IMR-90 (cell line): ENCODE data around the gene NF2. TPM values are rescaled to one million over a fixed set of nuclear protein-coding genes. Genes with fewer than 3 reads are reported as not detected.

Experiments used
- ATAC-seq: fragments of 200-7000 bp; cut with Tn5 transposase; 2 replicates; pipeline ENCODE4 v1.9.1; 2020; ENCODE audit warnings: low read depth, mild to moderate bottlenecking, moderate library complexity
- BruUV-seq: library from RNA; stranded (reverse); fragments of 400-500 nt; replicated peaks from 2 replicates; lab custom pipeline; 2021; lab: Mats Ljungman, UMichigan
- CTCF ChIA-PET: fragments of 300-600 bp; formaldehyde crosslinking; extraction: SDS; loops from one replicate; lab custom pipeline; 2021; ENCODE audit warnings: antibody characterized with exemption; lab: Yijun Ruan, JAX
- POLR2A ChIA-PET: fragments of 300-600 bp; sonication (Branson Sonifier 250); formaldehyde crosslinking; loops from one replicate; lab custom pipeline; 2022; ENCODE audit warnings: antibody characterized with exemption; ENCODE audit not compliant: unreplicated experiment; lab: Charles Lee
- DNase-seq: peaks from one replicate; pipeline ENCODE4 v3.0.0; 2013
- H2AFZ ChIP-seq: replicated peaks from 2 replicates; pipeline ENCODE3; 2013; ENCODE audit warnings: low read length, mild to moderate bottlenecking; ENCODE audit not compliant: poor library complexity
- H2AK5ac ChIP-seq: 2 replicates; pipeline ENCODE4 v1.6.1; 2013; ENCODE audit warnings: low read depth, low read length, inconsistent platforms
- H2AK9ac ChIP-seq: replicated peaks from 2 replicates; pipeline ENCODE3; 2013; ENCODE audit warnings: mild to moderate bottlenecking, low read depth, low read length, moderate library complexity; ENCODE audit not compliant: poor library complexity
- H2BK120ac ChIP-seq: 2 replicates; pipeline ENCODE4 v1.6.1; 2013; ENCODE audit warnings: low read depth, low read length, inconsistent platforms
- H2BK15ac ChIP-seq: 3 replicates; pipeline ENCODE4 v1.6.1; 2013; ENCODE audit warnings: low read depth, low read length, inconsistent platforms
- H2BK20ac ChIP-seq: 2 replicates; pipeline ENCODE4 v1.6.1; 2013; ENCODE audit warnings: low read depth, mild to moderate bottlenecking, inconsistent platforms, low read length, moderate library complexity
- H2BK5ac ChIP-seq: 2 replicates; pipeline ENCODE4 v1.6.1; 2013; ENCODE audit warnings: mild to moderate bottlenecking, low read depth, low read length, inconsistent platforms; ENCODE audit not compliant: poor library complexity, severe bottlenecking
- H3K14ac ChIP-seq: replicated peaks from 2 replicates; pipeline ENCODE4 v1.6.1; 2013; ENCODE audit warnings: low read depth, low read length, inconsistent platforms
- H3K18ac ChIP-seq: 2 replicates; pipeline ENCODE4 v1.6.1; 2013; ENCODE audit warnings: low read depth, low read length, control low read depth
- H3K23ac ChIP-seq: 2 replicates; pipeline ENCODE4 v1.6.1; 2013; ENCODE audit warnings: low read depth, low read length, inconsistent platforms
- H3K27ac ChIP-seq: 2 replicates; pipeline ENCODE4 v1.5.1; 2013; ENCODE audit warnings: mild to moderate bottlenecking, control low read depth, low read length; ENCODE audit not compliant: insufficient read depth
- H3K27me3 ChIP-seq: 2 replicates; pipeline ENCODE4 v1.6.1; 2013; ENCODE audit warnings: low read length; ENCODE audit not compliant: control insufficient read depth, insufficient read depth
- H3K36me3 ChIP-seq: 2 replicates; pipeline ENCODE4 v1.6.1; 2013; ENCODE audit warnings: low read length, mixed read lengths; ENCODE audit not compliant: control insufficient read depth, insufficient read depth
- H3K4ac ChIP-seq: 2 replicates; pipeline ENCODE4 v1.6.1; 2013; ENCODE audit warnings: low read depth, low read length, inconsistent platforms
- H3K4me1 ChIP-seq: 2 replicates; pipeline ENCODE4 v1.6.1; 2013; ENCODE audit warnings: low read length, mixed read lengths; ENCODE audit not compliant: control insufficient read depth, insufficient read depth
- H3K4me2 ChIP-seq: 2 replicates; pipeline ENCODE4 v1.6.1; 2013; ENCODE audit warnings: low read depth, mild to moderate bottlenecking, control low read depth, low read length, moderate library complexity
- H3K4me3 ChIP-seq: 2 replicates; pipeline ENCODE4 v1.5.1; 2013; ENCODE audit warnings: low read depth, mild to moderate bottlenecking, control low read depth, low read length, moderate library complexity; ENCODE audit not compliant: insufficient read depth
- H3K56ac ChIP-seq: 2 replicates; pipeline ENCODE4 v1.6.1; 2013; ENCODE audit warnings: low read length, inconsistent platforms; ENCODE audit not compliant: insufficient read depth; ENCODE audit errors: extremely low read depth
- H3K79me1 ChIP-seq, 2 experiments: 2 replicates each; pipeline ENCODE4 v1.6.1; 2013; ENCODE audit warnings: low read length in 2 of 2, inconsistent platforms in 1 of 2, low read depth in 1 of 2
- H3K9ac ChIP-seq: 2 replicates; pipeline ENCODE4 v1.6.1; 2013; ENCODE audit warnings: low read depth, low read length, control low read depth
- H3K9me1 ChIP-seq: 2 replicates; pipeline ENCODE4 v1.6.1; 2013; ENCODE audit warnings: low read length, inconsistent platforms; ENCODE audit not compliant: insufficient read depth
- H3K9me3 ChIP-seq: 2 replicates; pipeline ENCODE4 v1.6.1; 2013; ENCODE audit warnings: low read length; ENCODE audit not compliant: control insufficient read depth, insufficient read depth
- H4K20me1 ChIP-seq: 2 replicates; pipeline ENCODE4 v1.6.1; 2013; ENCODE audit warnings: low read length, inconsistent platforms; ENCODE audit not compliant: insufficient read depth
- H4K5ac ChIP-seq: 2 replicates; pipeline ENCODE4 v1.6.1; 2013; ENCODE audit warnings: mild to moderate bottlenecking, low read depth, low read length, control low read depth
- H4K8ac ChIP-seq, 2 experiments: 2 replicates each; pipeline ENCODE4 v1.6.1; 2013; ENCODE audit warnings: low read depth in 2 of 2, low read length in 2 of 2, control low read depth in 1 of 2, inconsistent platforms in 1 of 2
- H4K91ac ChIP-seq: 2 replicates; pipeline ENCODE4 v1.6.1; 2013; ENCODE audit warnings: low read depth, low read length, inconsistent platforms; ENCODE audit not compliant: insufficient read depth
- BHLHE40 ChIP-seq: fragments of 150-350 bp; IDR thresholded peaks from 2 replicates; pipeline ENCODE4 v1.6.1; 2016; ENCODE audit warnings: mild to moderate bottlenecking, low read depth, low read length
- CEBPB ChIP-seq: IDR thresholded peaks from 2 replicates; pipeline ENCODE4 v1.6.1; 2012; ENCODE audit warnings: low read depth, low read length, improper control_type of control experiment
- CHD1 ChIP-seq: IDR thresholded peaks from 2 replicates; pipeline ENCODE4 v1.6.1; 2012; ENCODE audit warnings: low read depth, low read length, improper control_type of control experiment
- CTCF ChIP-seq: conservative IDR thresholded peaks from 2 replicates; pipeline ENCODE4 v1.5.1; 2012; ENCODE audit warnings: mild to moderate bottlenecking, low read depth, low read length, improper control_type of control experiment
- ELK1 ChIP-seq: fragments of 150-350 bp; IDR thresholded peaks from 2 replicates; pipeline ENCODE4 v1.6.1; 2016; ENCODE audit warnings: low read depth, mild to moderate bottlenecking, low read length, moderate library complexity, borderline replicate concordance
- FOS ChIP-seq: fragments of 150-350 bp; IDR thresholded peaks from 2 replicates; pipeline ENCODE4 v1.6.1; 2016; ENCODE audit warnings: low read depth, low read length
- MAFK ChIP-seq: IDR thresholded peaks from 2 replicates; pipeline ENCODE4 v1.6.1; 2012; ENCODE audit warnings: low read depth, low read length, improper control_type of control experiment
- MAZ ChIP-seq: IDR thresholded peaks from 2 replicates; pipeline ENCODE4 v1.6.1; 2012; ENCODE audit warnings: low read depth, mild to moderate bottlenecking, low read length, improper control_type of control experiment, moderate library complexity, borderline replicate concordance
- MXI1 ChIP-seq: IDR thresholded peaks from 2 replicates; pipeline ENCODE4 v1.6.1; 2012; ENCODE audit warnings: low read depth, mild to moderate bottlenecking, low read length, moderate library complexity, borderline replicate concordance
- NFE2L2 ChIP-seq: fragments of 150-350 bp; IDR thresholded peaks from 2 replicates; pipeline ENCODE4 v1.6.1; 2016; ENCODE audit warnings: low read depth, mild to moderate bottlenecking, low read length
- POLR2A ChIP-seq: IDR thresholded peaks from 2 replicates; pipeline ENCODE4 v1.6.1; 2012; ENCODE audit warnings: mild to moderate bottlenecking, low read depth, low read length
- RAD21 ChIP-seq: IDR thresholded peaks from 2 replicates; pipeline ENCODE4 v1.6.1; 2012; ENCODE audit warnings: low read length, improper control_type of control experiment
- RCOR1 ChIP-seq: IDR thresholded peaks from 2 replicates; pipeline ENCODE4 v1.6.1; 2012; ENCODE audit warnings: mild to moderate bottlenecking, low read length, improper control_type of control experiment; ENCODE audit not compliant: insufficient replicate concordance
- RFX5 ChIP-seq: IDR thresholded peaks from 2 replicates; pipeline ENCODE4 v1.8.0; 2012; ENCODE audit warnings: low read depth, mild to moderate bottlenecking, low read length, moderate library complexity
- SMC3 ChIP-seq: fragments of 150-350 bp; IDR thresholded peaks from 2 replicates; pipeline ENCODE4 v1.6.1; 2016; ENCODE audit warnings: low read depth, mild to moderate bottlenecking, antibody characterized with exemption, low read length, moderate library complexity
- USF2 ChIP-seq: fragments of 150-350 bp; IDR thresholded peaks from 2 replicates; pipeline ENCODE4 v1.6.1; 2017; ENCODE audit warnings: mild to moderate bottlenecking, antibody characterized with exemption, low read length, low read depth
- WGBS, 2 experiments: methylation state at CpG; one replicate each; pipeline versions ENCODE4 v1.1.5 to v1.1.7; 2013; ENCODE audit warnings: missing lambda C conversion rate in 2 of 2; ENCODE audit not compliant: insufficient read length in 1 of 2; ENCODE audit errors: extremely low coverage in 2 of 2; 5-methylcytosine and 5-hydroxymethylcytosine counted together
- dilution Hi-C: fragments of 300-500 bp; cut with HindIII; formaldehyde crosslinking; loops from one replicate; pipeline ENCODE4 v1.14.3; 2018; ENCODE audit warnings: low sequenced_read_pairs; ENCODE audit not compliant: unreplicated experiment
- in situ Hi-C: fragments of 300-500 bp; cut with MboI; formaldehyde crosslinking; loops from 3 replicates; pipeline ENCODE4 v1.14.3; 2019; ENCODE audit warnings: low sequenced_read_pairs, inconsistent platforms, mixed read lengths
- intact Hi-C: fragments of 100-400 bp; cut with micrococcal nuclease; formaldehyde crosslinking; loops from 2 replicates; pipeline ENCODE4 v1.10.0; 2022
- polyA plus RNA-seq, 3 experiments: library from polyadenylated mRNA; depleted of rRNA; stranded (reverse); fragments of >200 nt; gene quantifications; 2 replicates each; pipeline ENCODE4 v1.2.3, GENCODE V29; 2012; ENCODE audit warnings: low replicate concordance in 1 of 3
- total RNA-seq: library from RNA; depleted of rRNA; stranded (reverse); fragments of >200 nt; gene quantifications from 2 replicates; pipeline ENCODE4 v1.2.3, GENCODE V29; 2012

Gene NF2
- total and polyA plus RNA-seq, 2 of the 4 experiments (the other 2 are of a cell fraction), result 59.0 to 151 TPM

- no peak for ATAC-seq
- Histone ChIP-seq H2AK5ac (no peak overlapping the region), H3K36me3 (peaks cover 10% of the 10 kb centered on the region), H4K5ac (no peak overlapping the region), H2AFZ (no peak overlapping the region), H2BK5ac (no peak overlapping the region), H3K23ac (no peak overlapping the region), H4K91ac (no peak overlapping the region), H3K4ac (no peak overlapping the region), H3K56ac (no peak overlapping the region), H3K79me1 (peaks cover 58 to 75% of the 10 kb centered on the region in 2 experiments), H3K9me3 (no peaks in the 10 kb centered on the region), H3K9ac (no peak overlapping the region), H3K18ac (no peak overlapping the region), H4K20me1 (peaks cover 34% of the 10 kb centered on the region), H2BK15ac (no peak overlapping the region), H2AK9ac (no peak overlapping the region), H3K14ac (no peak overlapping the region), H3K4me2 (no peak overlapping the region), H4K8ac (no peak overlapping the region), H2BK20ac (no peak overlapping the region), H3K4me3 (no peak overlapping the region), H3K4me1 (peaks cover 6% of the 10 kb centered on the region), H3K27me3 (no peaks in the 10 kb centered on the region), H3K27ac (no peak overlapping the region), H3K9me1 (peaks cover 15% of the 10 kb centered on the region), H2BK120ac (no peak overlapping the region)
- TF ChIP-seq RCOR1, result no peak
- TF ChIP-seq CEBPB, result no peak
- no peak for TF ChIP-seq ELK1
- TF ChIP-seq FOS, result no peak
- no peak for TF ChIP-seq POLR2A
- TF ChIP-seq NFE2L2, result no peak
- TF ChIP-seq CTCF, result no peak
- no peak for TF ChIP-seq RFX5
- TF ChIP-seq BHLHE40, result no peak
- TF ChIP-seq MAFK, result no peak
- no peak for TF ChIP-seq MAZ
- no peak for TF ChIP-seq RAD21
- no peak for TF ChIP-seq CHD1
- no peak for TF ChIP-seq SMC3
- TF ChIP-seq USF2, result no peak
- no peak for TF ChIP-seq MXI1
- in situ Hi-C loops, result loop anchor here (10.0 kb wide), 2 partner anchors 368 to 448 kb away; partner anchors contain the start of gene HORMAD2
- dilution Hi-C loops, result no loop called here
- no TSS peak for BruUV-seq
- intact Hi-C loops, result no loop called here
- CTCF ChIA-PET, result interaction anchor here (0.5 kb wide), 1 partner anchor 141 kb away, joined by 3 read pairs; no protein-coding TSS in a partner anchor
- no CpG with 5 or more reads among the region's 1 CpG for WGBS, 2 experiments
- POLR2A ChIA-PET, result no interaction called here
- DNase-seq, result no peak
Measured at GRCh38 chr22:29637181-29637580, 33.7 kb downstream of the NF2 start.
